ENCODE measurements around the gene KRT6B.

GRCh38 chr12:52497975-52498374 is 46.0 kb upstream of the KRT6B start:
- TF ChIP-seq EGR1 (IDR thresholded peaks at IDR 0.05) (no peak), RAD21 (IDR thresholded peaks at IDR 0.05; ENCODE audit: low read depth) (no peak), TEAD4 (IDR thresholded peaks at IDR 0.05) (no peak), FOXM1 (IDR thresholded peaks at IDR 0.05; ENCODE audit: borderline replicate concordance, low read depth) (no peak), YY1 (IDR thresholded peaks at IDR 0.05; ENCODE audit: low read depth) (no peak), ZBTB7A (IDR thresholded peaks at IDR 0.05; ENCODE audit: low read depth) (no peak), NFIC (IDR thresholded peaks at IDR 0.05) (no peak), TAF1 (IDR thresholded peaks at IDR 0.05; ENCODE audit: low read depth) (no peak)
- TF ChIP-seq, protein P1, sequence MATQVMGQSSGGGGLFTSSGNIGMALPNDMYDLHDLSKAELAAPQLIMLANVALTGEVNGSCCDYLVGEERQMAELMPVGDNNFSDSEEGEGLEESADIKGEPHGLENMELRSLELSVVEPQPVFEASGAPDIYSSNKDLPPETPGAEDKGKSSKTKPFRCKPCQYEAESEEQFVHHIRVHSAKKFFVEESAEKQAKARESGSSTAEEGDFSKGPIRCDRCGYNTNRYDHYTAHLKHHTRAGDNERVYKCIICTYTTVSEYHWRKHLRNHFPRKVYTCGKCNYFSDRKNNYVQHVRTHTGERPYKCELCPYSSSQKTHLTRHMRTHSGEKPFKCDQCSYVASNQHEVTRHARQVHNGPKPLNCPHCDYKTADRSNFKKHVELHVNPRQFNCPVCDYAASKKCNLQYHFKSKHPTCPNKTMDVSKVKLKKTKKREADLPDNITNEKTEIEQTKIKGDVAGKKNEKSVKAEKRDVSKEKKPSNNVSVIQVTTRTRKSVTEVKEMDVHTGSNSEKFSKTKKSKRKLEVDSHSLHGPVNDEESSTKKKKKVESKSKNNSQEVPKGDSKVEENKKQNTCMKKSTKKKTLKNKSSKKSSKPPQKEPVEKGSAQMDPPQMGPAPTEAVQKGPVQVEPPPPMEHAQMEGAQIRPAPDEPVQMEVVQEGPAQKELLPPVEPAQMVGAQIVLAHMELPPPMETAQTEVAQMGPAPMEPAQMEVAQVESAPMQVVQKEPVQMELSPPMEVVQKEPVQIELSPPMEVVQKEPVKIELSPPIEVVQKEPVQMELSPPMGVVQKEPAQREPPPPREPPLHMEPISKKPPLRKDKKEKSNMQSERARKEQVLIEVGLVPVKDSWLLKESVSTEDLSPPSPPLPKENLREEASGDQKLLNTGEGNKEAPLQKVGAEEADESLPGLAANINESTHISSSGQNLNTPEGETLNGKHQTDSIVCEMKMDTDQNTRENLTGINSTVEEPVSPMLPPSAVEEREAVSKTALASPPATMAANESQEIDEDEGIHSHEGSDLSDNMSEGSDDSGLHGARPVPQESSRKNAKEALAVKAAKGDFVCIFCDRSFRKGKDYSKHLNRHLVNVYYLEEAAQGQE (IDR thresholded peaks at IDR 0.05; ENCODE audit: low read depth) = no peak
- TF ChIP-seq, protein P2, sequence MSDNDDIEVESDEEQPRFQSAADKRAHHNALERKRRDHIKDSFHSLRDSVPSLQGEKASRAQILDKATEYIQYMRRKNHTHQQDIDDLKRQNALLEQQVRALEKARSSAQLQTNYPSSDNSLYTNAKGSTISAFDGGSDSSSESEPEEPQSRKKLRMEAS (IDR thresholded peaks at IDR 0.05) = no peak
